K562 (cell line): ENCODE measurements around the gene CDHR1. TPM values are rescaled to one million over a fixed set of nuclear protein-coding genes. Genes with fewer than 3 reads are reported as not detected.
A peak's percentile ranks its signal among the peaks of the same experiment; 100 is the strongest.

Experiments used
- ATAC-seq: fragments of 200-7000 bp; cut with Tn5 transposase; 3 replicates; pipeline ENCODE4 v1.9.1; 2020; ENCODE audit warnings: moderate library complexity
- BruUV-seq: library from RNA; stranded (reverse); fragments of 400-500 nt; replicated peaks from 2 replicates; lab custom pipeline; 2021; lab: Mats Ljungman, UMichigan
- CTCF ChIA-PET: fragments of 300-600 bp; formaldehyde crosslinking; extraction: SDS; loops from one replicate; lab custom pipeline; 2021; ENCODE audit warnings: low intra/inter-chr PET ratio; lab: Yijun Ruan, JAX
- POLR2A ChIA-PET: fragments of 300-600, 350-650 bp; sonication (Branson Sonifier 250); formaldehyde crosslinking; extraction: SDS; loops from one replicate; lab custom pipeline; 2021; ENCODE audit warnings: antibody characterized with exemption, inconsistent platforms; lab: Yijun Ruan, JAX
- DNase-seq, 4 experiments: peaks; one replicate each; pipeline versions ENCODE4 v3.0.0 to v3.0.0-alpha.2; 2011 to 2018; ENCODE audit warnings: low spot score in 3 of 4, mixed read lengths in 3 of 4; ENCODE audit errors: extremely low read depth in 1 of 4
- FAIRE-seq: peaks from 2 replicates; lab custom pipeline; 2011; peaks lifted over from hg19 to GRCh38; lab: Jason Lieb, UNC
- H2AFZ ChIP-seq: 2 replicates; pipeline ENCODE4 v1.6.0; 2011; ENCODE audit warnings: low read depth, low read length, control low read depth, inconsistent platforms
- H3K27ac ChIP-seq: fragments of 200-600 bp; 3 replicates; pipeline ENCODE4 v1.8.0; 2011; ENCODE audit warnings: low read depth, mild to moderate bottlenecking, control low read depth, inconsistent platforms, low read length, moderate library complexity, mixed read lengths; ENCODE audit errors: extremely low read depth
- H3K27me3 ChIP-seq, 2 experiments: fragments of 300-600 bp in 1 of 2; 2 replicates in 1 of 2; 3 replicates in 1 of 2; pipeline versions ENCODE4 v1.6.0 to v1.8.0; 2011; ENCODE audit warnings: inconsistent platforms in 2 of 2, low read length in 2 of 2, mild to moderate bottlenecking in 1 of 2, mixed read lengths in 1 of 2, moderate library complexity in 1 of 2; ENCODE audit not compliant: control insufficient read depth in 2 of 2, insufficient read depth in 2 of 2
- H3K36me3 ChIP-seq: fragments of 300-600 bp; 3 replicates; pipeline ENCODE4 v1.8.0; 2011; ENCODE audit warnings: mild to moderate bottlenecking, low read length, inconsistent platforms; ENCODE audit not compliant: control insufficient read depth, insufficient read depth
- H3K4me1 ChIP-seq, 2 experiments: fragments of 200-600 bp in 1 of 2; replicated peaks in 1 of 2; 2 replicates in 1 of 2; 3 replicates in 1 of 2; pipeline versions ENCODE4 v1.5.1 to v1.8.0; 2011; ENCODE audit warnings: inconsistent platforms in 2 of 2, low read length in 2 of 2, mild to moderate bottlenecking in 1 of 2, mixed read lengths in 1 of 2, moderate library complexity in 1 of 2; ENCODE audit not compliant: control insufficient read depth in 2 of 2, insufficient read depth in 2 of 2
- H3K4me2 ChIP-seq: 2 replicates; pipeline ENCODE4 v1.6.1; 2011; ENCODE audit warnings: low read length, control low read depth, inconsistent platforms, mixed read lengths; ENCODE audit not compliant: insufficient read depth
- H3K4me3 ChIP-seq: fragments of 200-600 bp; sonication (generic), shearing (Covaris generic); 2 replicates; pipeline ENCODE4 v1.5.1; 2016; ENCODE audit warnings: control low read depth, inconsistent platforms
- H3K79me2 ChIP-seq: fragments of 200-600 bp; 3 replicates; pipeline ENCODE4 v1.8.0; 2011; ENCODE audit warnings: low read length, inconsistent platforms; ENCODE audit not compliant: control insufficient read depth, insufficient read depth
- H3K9ac ChIP-seq, 2 experiments: 2 replicates each; pipeline versions ENCODE4 v1.6.0 to v1.6.1; 2011; ENCODE audit warnings: low read depth in 2 of 2, low read length in 2 of 2, control low read depth in 1 of 2, inconsistent platforms in 1 of 2, mild to moderate bottlenecking in 1 of 2, mixed read lengths in 1 of 2; ENCODE audit not compliant: insufficient read depth in 1 of 2
- H3K9me1 ChIP-seq: one replicate; pipeline ENCODE4 v1.6.0; 2011; ENCODE audit warnings: inconsistent platforms, mild to moderate bottlenecking, low read length, moderate library complexity; ENCODE audit not compliant: control insufficient read depth, insufficient read depth
- H3K9me3 ChIP-seq: replicated peaks from 2 replicates; pipeline ENCODE4 v1.5.1; 2011; ENCODE audit warnings: low read depth, low read length, inconsistent platforms; ENCODE audit not compliant: control insufficient read depth, insufficient read depth
- H4K20me1 ChIP-seq: replicated peaks from 2 replicates; pipeline ENCODE4 v1.6.1; 2011; ENCODE audit warnings: low read length, inconsistent platforms, mixed read lengths; ENCODE audit not compliant: control insufficient read depth, insufficient read depth
- CBX5 ChIP-seq: IDR thresholded peaks from 2 replicates; pipeline ENCODE4 v1.6.1; 2014; ENCODE audit warnings: low read depth, borderline replicate concordance
- FOSL1 ChIP-seq: fragments of 200-800 bp; sonication (Bioruptor generic); conservative IDR thresholded peaks from 2 replicates; pipeline ENCODE4 v1.6.1; 2016; ENCODE audit warnings: missing genetic modification characterization, missing compliant biosample characterization
- JUN ChIP-seq, 2 experiments: sonication (generic) in 1 of 2; formaldehyde crosslinking in 1 of 2; IDR thresholded peaks; 2 replicates each; pipeline versions ENCODE4 v1.6.1 to v1.8.0; 2012 to 2022; ENCODE audit warnings: borderline replicate concordance in 2 of 2, mild to moderate bottlenecking in 2 of 2, improper control_type of control experiment in 1 of 2, low read depth in 1 of 2, low read length in 1 of 2, missing genetic modification reagents in 1 of 2
- LEF1 ChIP-seq: fragments of 450-650 bp; IDR thresholded peaks from 2 replicates; pipeline ENCODE4 v1.6.1; 2016; ENCODE audit warnings: mild to moderate bottlenecking
- MEF2A ChIP-seq: IDR thresholded peaks from 2 replicates; pipeline ENCODE4 v1.6.1; 2011; ENCODE audit warnings: low read depth, mild to moderate bottlenecking, low read length, moderate library complexity; ENCODE audit not compliant: control insufficient read depth
- MYBL2 ChIP-seq, 2 experiments: fragments of 450-650 bp in 1 of 2; sonication (generic) in 1 of 2; formaldehyde crosslinking in 1 of 2; IDR thresholded peaks; 2 replicates each; pipeline versions ENCODE4 v1.6.1 to v1.8.1; 2017 to 2022; ENCODE audit warnings: borderline replicate concordance in 1 of 2, inconsistent platforms in 1 of 2, low read depth in 1 of 2, mild to moderate bottlenecking in 1 of 2, missing genetic modification reagents in 1 of 2, moderate library complexity in 1 of 2
- NFIC ChIP-seq: fragments of 450-650 bp; IDR thresholded peaks from 2 replicates; pipeline ENCODE4 v1.6.1; 2017; ENCODE audit warnings: mild to moderate bottlenecking, inconsistent platforms
- POU5F1 ChIP-seq: fragments of 150-350 bp; IDR thresholded peaks from 2 replicates; pipeline ENCODE4 v1.6.1; 2014; ENCODE audit warnings: borderline replicate concordance, low read length, low read depth, mild to moderate bottlenecking; ENCODE audit not compliant: partially characterized antibody
- RAD21 ChIP-seq, 2 experiments: fragments of 250-450 bp in 1 of 2; fragments of 450-650 bp in 1 of 2; sonication (Bioruptor Pico) in 1 of 2; formaldehyde crosslinking in 1 of 2; IDR thresholded peaks in 1 of 2; conservative IDR thresholded peaks in 1 of 2; 2 replicates each; pipeline versions ENCODE4 v1.4.0 to v1.8.0; 2020 to 2022; ENCODE audit warnings: mild to moderate bottlenecking in 2 of 2, moderate library complexity in 1 of 2
- SMARCA5 ChIP-seq: fragments of 450-650 bp; IDR thresholded peaks from 2 replicates; pipeline ENCODE4 v1.6.1; 2016
- TCF15 ChIP-seq: fragments of 250-450 bp; sonication (Bioruptor Pico); IDR thresholded peaks from 2 replicates; pipeline ENCODE4 v1.8.0; 2022; ENCODE audit warnings: moderate library complexity, mild to moderate bottlenecking, inconsistent platforms
- TCF3 ChIP-seq: sonication (generic); formaldehyde crosslinking; IDR thresholded peaks from 2 replicates; pipeline ENCODE4 v1.4.0; 2020; ENCODE audit warnings: mild to moderate bottlenecking, missing genetic modification reagents
- TFAP4 ChIP-seq: sonication (generic); formaldehyde crosslinking; IDR thresholded peaks from 2 replicates; pipeline ENCODE4 v1.8.0; 2022; ENCODE audit warnings: missing genetic modification reagents, mild to moderate bottlenecking, moderate library complexity, borderline replicate concordance
- ZNF280B ChIP-seq: fragments of 250-450 bp; sonication (Bioruptor Pico); IDR thresholded peaks from 2 replicates; pipeline ENCODE4 v1.5.1; 2021; ENCODE audit warnings: mild to moderate bottlenecking
- ZNF347 ChIP-seq: fragments of 450-650 bp; formaldehyde crosslinking; IDR thresholded peaks from 2 replicates; pipeline ENCODE4 v1.4.0; 2020; ENCODE audit warnings: low read depth, mild to moderate bottlenecking, moderate library complexity
- ZNF586 ChIP-seq: fragments of 450-650 bp; formaldehyde crosslinking; conservative IDR thresholded peaks from 2 replicates; pipeline ENCODE4 v1.4.0; 2020; ENCODE audit warnings: mild to moderate bottlenecking, moderate library complexity
- WGBS: fragments of 100-300 bp; shearing (Covaris generic); methylation state at CpG from one replicate; pipeline ENCODE4 v1.1.6; 2016; ENCODE audit warnings: low coverage, mixed read lengths; ENCODE audit not compliant: insufficient coverage; ENCODE audit errors: missing lambda C conversion rate; 5-methylcytosine and 5-hydroxymethylcytosine counted together
- in situ Hi-C: fragments of 300-500 bp; cut with MboI; formaldehyde crosslinking; loops from 4 replicates; pipeline ENCODE4 v1.15.0; 2018; ENCODE audit warnings: inconsistent platforms, mixed read lengths
- intact Hi-C: fragments of 100-400 bp; cut with micrococcal nuclease; formaldehyde crosslinking; loops from 2 replicates; pipeline ENCODE4 v1.14.2; 2022
- polyA plus RNA-seq, 8 experiments: library from polyadenylated mRNA; depleted of rRNA in 4 of 8; stranded (reverse) in 5 of 8; unstranded in 3 of 8; fragments of >200 nt; fragmentation: Nextera tagmentation in 2 of 8; fragmentation: Illumina TruSeq in 1 of 8; extraction: Ambion mirVana in 2 of 8; extraction: Trizol in 1 of 8; gene quantifications; 2 replicates each; pipeline versions ENCODE4 v1.2.1 to v1.2.3, GENCODE V29; 2011 to 2014; ENCODE audit warnings: inconsistent platforms in 1 of 8, missing spikeins in 1 of 8
- total RNA-seq, 7 experiments: library from RNA; depleted of rRNA in 6 of 7; stranded (reverse); fragments of >200 nt in 6 of 7; fragmentation: Illumina TruSeq in 2 of 7; extraction: Trizol in 2 of 7; gene quantifications; 2 replicates each; pipeline versions ENCODE4 v1.2.1 to v1.2.3, GENCODE V29; 2011 to 2021; ENCODE audit warnings: low replicate concordance in 1 of 7

Gene CDHR1
- total and polyA plus RNA-seq, 9 of the 15 experiments (the other 6 are each of a cell fraction or from before 2014, with no cell fraction given), result 0.03 to 0.99 (median 0.20) TPM

GRCh38 chr10:84267503-84268126 is 73.3 kb downstream of the CDHR1 start (continued):
- TF ChIP-seq RAD21 (CRISPR knock-in tag; conservative IDR thresholded peaks at IDR 0.05 in 1 of 2, IDR thresholded peaks at IDR 0.05 in 1 of 2), result peak; percentile 72 to 92
- TF ChIP-seq JUN (IDR thresholded peaks at IDR 0.05; ENCODE audit: borderline replicate concordance, low read depth, low read length), result peak; percentile 42; the same call in 1 of the 2 replicates
- TF ChIP-seq JUN (CRISPR knock-in tag; IDR thresholded peaks at IDR 0.05; ENCODE audit: borderline replicate concordance), result no peak
- TF ChIP-seq, all 486 proteins: peak for 32

- no peak for DNase-seq
- no peak overlapping the region for H2AFZ ChIP-seq
- H3K27me3 ChIP-seq, result peaks cover 0 to 22% of the 10 kb centered on the region in 2 experiments; a peak in 2 of 5 replicates
- intact Hi-C loops (loop anchor here (5.0 kb wide), 2 partner anchors 33 to 58 kb away; partner anchors contain the start of gene CCSER2), in situ Hi-C loops (loop anchor here (5.0 kb wide), 2 partner anchors 58 to 273 kb away; partner anchors contain the start of gene CCSER2)
- no peaks in the 10 kb centered on the region for H3K79me2 ChIP-seq
- H3K36me3 ChIP-seq, result no peaks in the 10 kb centered on the region
- ChIA-PET CTCF (interaction anchor here (6.4 kb wide), 1 partner anchor 269 kb away, joined by 97 read pairs; no protein-coding TSS in a partner anchor), POLR2A (no interaction called here)
- no peaks in the 10 kb centered on the region for H3K9me3 ChIP-seq
- H3K4me1 ChIP-seq, result no peaks in the 10 kb centered on the region
- BruUV-seq, result no TSS peak
- H3K4me3 ChIP-seq, result no peak overlapping the region
- no peak for ATAC-seq
- no peak overlapping the region for H3K27ac ChIP-seq
- no peak for FAIRE-seq
- no peaks in the 10 kb centered on the region for H3K9me1 ChIP-seq
- H3K4me2 ChIP-seq, result no peak overlapping the region
- WGBS, result 0% methylated on average over 1 of the region's 1 CpG
- no peaks in the 10 kb centered on the region; the same call in 1 of the 2 replicates for H4K20me1 ChIP-seq
- no peak overlapping the region for H3K9ac ChIP-seq
- TF ChIP-seq SMARCA5 (no peak), TCF15 (CRISPR knock-in tag) (no peak), MEF2A (no peak), ZNF586 (CRISPR knock-in tag) (no peak), ZNF280B (CRISPR knock-in tag) (no peak), NFIC (no peak), FOSL1 (no peak), POU5F1 (no peak), LEF1 (no peak), ZNF347 (CRISPR knock-in tag) (no peak), TFAP4 (CRISPR knock-in tag) (no peak), CBX5 (no peak), JUN (IDR thresholded peaks at IDR 0.05; ENCODE audit: borderline replicate concordance, low read depth, low read length) (no peak), JUN (CRISPR knock-in tag; IDR thresholded peaks at IDR 0.05; ENCODE audit: borderline replicate concordance) (no peak), TCF3 (CRISPR knock-in tag) (no peak), MYBL2 (IDR thresholded peaks at IDR 0.05; ENCODE audit: low read depth) (no peak), MYBL2 (CRISPR knock-in tag; IDR thresholded peaks at IDR 0.05; ENCODE audit: borderline replicate concordance) (no peak)
These were observed 74.8 kb downstream of the CDHR1 start for GRCh38 chr10:84269162-84269561.
